Measurements from ENCODE around the gene FOXP2.

GRCh38 chr7:114502454-114503254 is 88.0 kb downstream of the FOXP2 start:
- no peak for TF ChIP-seq IKZF1 (IDR thresholded peaks at IDR 0.05)
- no peak for TF ChIP-seq ZNF263 (CRISPR knock-in tag; IDR thresholded peaks at IDR 0.05)
- TF ChIP-seq, protein P1, sequence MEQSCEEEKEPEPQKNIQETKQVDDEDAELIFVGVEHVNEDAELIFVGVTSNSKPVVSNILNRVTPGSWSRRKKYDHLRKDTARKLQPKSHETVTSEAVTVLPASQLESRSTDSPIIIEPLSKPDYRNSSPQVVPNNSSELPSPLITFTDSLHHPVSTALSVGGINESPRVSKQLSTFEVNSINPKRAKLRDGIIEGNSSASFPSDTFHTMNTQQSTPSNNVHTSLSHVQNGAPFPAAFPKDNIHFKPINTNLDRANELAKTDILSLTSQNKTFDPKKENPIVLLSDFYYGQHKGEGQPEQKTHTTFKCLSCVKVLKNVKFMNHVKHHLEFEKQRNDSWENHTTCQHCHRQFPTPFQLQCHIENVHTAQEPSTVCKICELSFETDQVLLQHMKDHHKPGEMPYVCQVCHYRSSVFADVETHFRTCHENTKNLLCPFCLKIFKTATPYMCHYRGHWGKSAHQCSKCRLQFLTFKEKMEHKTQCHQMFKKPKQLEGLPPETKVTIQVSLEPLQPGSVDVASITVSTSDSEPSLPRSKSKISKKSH (CRISPR knock-in tag; IDR thresholded peaks at IDR 0.05; ENCODE audit: borderline replicate concordance), result no peak
- no peak for TF ChIP-seq CHD4 (IDR thresholded peaks at IDR 0.05; ENCODE audit: borderline replicate concordance, low read length)
- TF ChIP-seq ZNF530 (CRISPR knock-in tag; IDR thresholded peaks at IDR 0.05; ENCODE audit: low read depth), result no peak
- no peak for TF ChIP-seq REST (IDR thresholded peaks at IDR 0.05; ENCODE audit: borderline replicate concordance in 1 of 2, low read depth in 1 of 2, low read length in 2 of 2)
